COLO668 (cell line): ENCODE results near the gene GRIN1.
A peak's percentile ranks its signal among the peaks of the same experiment; 100 is the strongest.

Experiments used
- DNase-seq: peaks from one replicate; lab custom pipeline; 2025; ENCODE audit not compliant: unreplicated experiment; lab: John Stamatoyannopoulos, UW

GRIN1 gene

GRCh38 chr9:137191691-137192447 is 52.9 kb downstream of the GRIN1 start:
- no peak for DNase-seq

- DNase-seq = no peak
Measured at GRCh38 chr9:137192448-137192780, 53.5 kb downstream of the GRIN1 start.

GRCh38 chr9:137192859-137193258 is 53.9 kb downstream of the GRIN1 start:
- DNase-seq = no peak

- peak; percentile 44 for DNase-seq
Measured at GRCh38 chr9:137193771-137194170, 54.8 kb downstream of the GRIN1 start.

- peak; percentile 74 for DNase-seq
Measured at GRCh38 chr9:137194388-137194787, 55.4 kb downstream of the GRIN1 start.

GRCh38 chr9:137194909-137195308 is 56.0 kb downstream of the GRIN1 start:
- DNase-seq = peak; percentile 88

- DNase-seq = peak; percentile 99
Measured at GRCh38 chr9:137195525-137196220, 56.7 kb downstream of the GRIN1 start.

GRCh38 chr9:137198051-137198901 is 59.3 kb downstream of the GRIN1 start:
- DNase-seq = peak; percentile 75

- peak; percentile 27 for DNase-seq
Measured at GRCh38 chr9:137198902-137199283, 59.9 kb downstream of the GRIN1 start.

- DNase-seq = peak; percentile 30
Measured at GRCh38 chr9:137199411-137200121, 60.6 kb downstream of the GRIN1 start.

- DNase-seq = peak; percentile 99
Measured at GRCh38 chr9:137200311-137201204, 61.6 kb downstream of the GRIN1 start, which contains the start of gene TPRN. Gene TPRN, minus strand, starts transcription at chr9:137200741. Its CDS starts 30 bp downstream, at chr9:137200711.

GRCh38 chr9:137201205-137201868 is 62.4 kb downstream of the GRIN1 start:
- DNase-seq = no peak

- DNase-seq = no peak
Measured at GRCh38 chr9:137202966-137203365, 64.0 kb downstream of the GRIN1 start.

GRCh38 chr9:137204731-137205125 is 65.8 kb downstream of the GRIN1 start:
- DNase-seq = no peak

- peak; percentile 93 for DNase-seq
Measured at GRCh38 chr9:137205126-137206069, 66.4 kb downstream of the GRIN1 start, which contains the start of the genes NDOR1 and TMEM203. Gene NDOR1, plus strand, starts transcription at chr9:137205700. Its CDS starts 78 bp downstream, at chr9:137205778. Gene TMEM203, minus strand, starts transcription at chr9:137205648. Its CDS starts 234 bp downstream, at chr9:137205414.

- DNase-seq = no peak
Measured at GRCh38 chr9:137206602-137207001, 67.6 kb downstream of the GRIN1 start.

GRCh38 chr9:137211532-137211931 is 72.6 kb downstream of the GRIN1 start:
- DNase-seq = no peak

- no peak for DNase-seq
Measured at GRCh38 chr9:137212520-137212919, 73.6 kb downstream of the GRIN1 start.
